ENCODE measurements around the gene FCHSD2. TPM values are rescaled to one million over a fixed set of nuclear protein-coding genes. Genes with fewer than 3 reads are reported as not detected.
A peak's percentile ranks its signal among the peaks of the same experiment; 100 is the strongest.
"Not testable (repeated sequence)": the region's sequence is repeated elsewhere in the genome, so short reads cannot be mapped to it uniquely, and the experiment has no call there.

The FCHSD2 gene
- total RNA-seq, 1 experiment from 2014 or later, result 3.7 TPM

- peak; percentile 89 for DNase-seq (ENCODE audit: low spot score)
Measured at GRCh38 chr11:72793425-72794367, 348.4 kb downstream of the FCHSD2 start, which contains the start of gene STARD10. Gene STARD10 (minus strand): TSS chr11:72794047. CDS start chr11:72781181, 12,866 bp downstream.

DNA sequence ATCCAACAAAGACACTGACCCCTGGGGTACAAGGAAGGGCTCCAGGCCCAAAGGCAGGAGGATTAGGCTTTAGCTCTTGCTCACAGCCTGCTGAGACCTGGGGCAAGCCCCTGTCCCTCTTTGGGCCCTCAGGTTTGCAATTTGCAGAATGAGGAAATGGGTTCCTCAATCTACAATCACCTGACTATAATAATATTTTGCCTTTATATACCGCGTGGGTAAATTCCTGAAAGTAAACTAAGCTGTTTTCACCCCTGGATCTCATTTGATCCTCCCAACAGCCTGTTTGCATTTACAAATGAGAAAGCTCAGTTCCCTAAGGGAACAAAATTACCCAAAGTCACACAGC lies 349.1 kb downstream of the FCHSD2 start:
- no peak for DNase-seq (ENCODE audit: low spot score)

- no peak for DNase-seq (ENCODE audit: low spot score)
Measured at GRCh38 chr11:72792437-72793021, 349.6 kb downstream of the FCHSD2 start.

DNA sequence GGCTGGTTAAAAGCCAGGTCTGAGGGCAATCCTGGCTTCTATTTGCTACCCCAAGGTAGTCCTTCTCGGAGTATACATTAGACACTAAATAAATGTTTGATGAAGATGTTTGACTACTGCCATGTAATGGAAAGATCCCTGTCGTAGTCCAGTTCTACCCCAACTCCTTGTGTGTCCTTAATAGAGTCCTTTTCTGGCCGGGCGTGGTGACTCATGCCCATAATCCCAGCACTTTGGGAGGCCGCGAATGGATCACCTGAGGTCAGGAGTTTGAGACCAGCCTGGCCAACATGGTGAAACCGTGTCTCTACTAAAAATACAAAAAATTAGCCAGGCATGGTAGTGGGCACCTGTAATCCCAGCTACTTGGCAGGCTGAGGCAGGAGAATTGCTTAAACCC lies 350.9 kb downstream of the FCHSD2 start:
- not testable (repeated sequence) for DNase-seq (ENCODE audit: low spot score)

DNA sequence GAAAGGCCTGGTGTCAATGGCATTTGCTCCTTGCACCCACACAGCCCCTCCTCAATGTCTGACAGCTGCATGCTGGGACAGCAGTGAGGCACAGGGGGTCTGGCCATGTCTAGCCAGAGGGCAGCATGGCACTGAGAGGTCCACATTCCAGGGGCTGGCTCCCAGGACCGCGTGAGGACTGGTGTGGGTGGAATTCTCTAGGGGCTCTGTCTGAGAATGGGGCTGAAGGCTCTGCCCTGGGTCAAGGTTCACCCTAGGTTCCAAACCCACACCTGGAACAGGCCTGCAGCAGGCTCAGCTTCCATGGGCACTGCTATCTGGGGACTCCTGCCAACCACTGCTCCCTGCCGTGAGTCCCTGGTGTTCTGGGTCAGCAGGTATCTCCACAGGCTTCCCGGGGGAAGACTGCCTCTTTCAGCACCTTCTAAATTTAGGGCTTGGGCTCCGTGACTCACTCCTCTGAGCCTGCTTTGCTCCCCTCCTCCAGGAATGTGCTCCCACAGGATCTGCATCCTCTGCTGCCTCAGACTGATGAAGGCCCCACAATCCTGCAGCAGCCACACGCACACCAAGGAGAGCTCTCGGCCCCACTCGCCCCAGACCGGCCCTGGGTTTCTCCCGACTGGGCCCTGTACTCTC lies 352.5 kb downstream of the FCHSD2 start:
- DNase-seq (ENCODE audit: low spot score), result no peak

DNA sequence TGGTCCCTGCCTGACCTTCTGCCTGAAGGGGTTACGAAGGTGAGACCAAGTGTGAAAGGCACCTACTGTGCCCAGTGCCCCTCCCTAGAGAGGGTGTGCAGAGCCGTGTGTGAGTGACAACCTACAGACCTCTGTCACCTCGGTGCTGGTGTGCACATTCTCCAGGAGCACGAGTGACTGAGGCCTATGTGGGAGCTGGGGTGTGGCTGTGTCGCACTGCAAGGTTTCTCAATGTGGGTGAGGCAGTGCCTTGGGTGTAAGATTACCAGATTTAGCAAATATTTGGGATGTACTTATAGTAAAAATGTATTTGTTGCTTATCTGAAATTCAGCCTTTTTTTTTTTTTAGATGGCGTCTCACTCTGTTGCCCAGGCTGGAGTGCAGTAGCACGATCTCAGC lies 353.9 kb downstream of the FCHSD2 start:
- no peak for DNase-seq (ENCODE audit: low spot score)

GRCh38 chr11:72787216-72788104 lies 354.7 kb downstream of the FCHSD2 start:
- no peak for DNase-seq (ENCODE audit: low spot score)

Other genes with a start within 250 kb of the FCHSD2 start
- gene P2RY2, start 76.0 kb upstream of the FCHSD2 start, total RNA-seq (2014; rRNA removed; shearing (Covaris generic)), result not detected in 2 replicates
- gene P2RY6, start 130.0 kb upstream of the FCHSD2 start, total RNA-seq (2014; rRNA removed; shearing (Covaris generic)), result 2.5 and 2.7 TPM in 2 replicates
- gene ARHGEF17, start 166.0 kb upstream of the FCHSD2 start, total RNA-seq (2014; rRNA removed; shearing (Covaris generic)), result 3.3 and 3.9 TPM in 2 replicates
- 2.1 and 2.2 TPM in 2 replicates for gene RELT, start 234.1 kb upstream of the FCHSD2 start, total RNA-seq (2014; rRNA removed; shearing (Covaris generic))